ENCODE measurements around the gene C19orf47.

DNA sequence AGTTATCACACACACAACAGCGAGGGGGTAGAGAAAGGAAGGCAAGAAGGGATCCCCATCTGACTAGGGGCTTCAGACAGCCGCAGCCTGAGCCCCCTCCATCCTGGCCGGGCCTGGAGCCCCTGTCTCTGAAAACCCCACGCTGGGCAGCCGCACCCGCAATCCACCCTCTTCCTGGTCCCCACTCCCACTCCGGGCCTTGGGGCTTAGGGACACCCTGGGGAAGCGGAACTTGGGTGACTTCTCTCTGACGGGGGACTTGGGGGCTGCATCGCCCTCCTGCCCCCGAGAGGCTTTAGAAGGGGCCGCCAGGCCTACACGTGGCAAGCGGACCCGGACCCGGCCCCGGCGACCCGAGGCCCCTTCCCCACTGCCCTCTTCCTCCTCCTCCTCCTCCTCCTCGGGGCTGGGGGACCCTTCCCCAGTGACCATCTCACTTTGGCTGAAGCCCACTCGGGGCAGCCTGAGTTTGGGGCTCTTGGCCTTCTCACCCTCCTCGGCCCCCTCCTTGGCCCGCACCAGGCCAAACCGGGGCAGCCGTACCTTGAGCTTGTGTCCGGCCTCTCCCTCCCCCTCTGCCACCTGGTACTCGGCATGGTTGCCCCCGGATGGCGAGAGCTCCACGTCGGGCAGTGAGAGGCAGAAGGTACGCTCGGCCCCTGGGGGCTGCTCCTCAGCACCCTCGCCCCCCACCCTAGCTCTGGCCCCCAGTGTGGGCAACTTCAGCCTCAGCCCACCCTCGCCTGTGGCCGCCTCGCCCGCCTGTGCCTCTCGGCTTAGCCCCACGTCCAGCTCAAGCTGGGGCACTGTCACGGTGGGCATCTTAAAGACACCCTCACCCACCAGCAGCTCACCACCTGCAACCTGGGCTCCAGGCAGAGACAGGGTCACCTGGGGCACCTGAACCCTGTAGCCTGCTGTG lies 46.0 kb upstream of the C19orf47 start:
- no peak for TF ChIP-seq CTCF (IDR thresholded peaks at IDR 0.05)
- no peak for TF ChIP-seq POLR2A (IDR thresholded peaks at IDR 0.05)

All from esophagus squamous epithelium (tissue), 4 donors.